ENCODE measurements around the gene SLC4A1. TPM values are rescaled to one million over a fixed set of nuclear protein-coding genes. Genes with fewer than 3 reads are reported as not detected.

Gene SLC4A1
- total RNA-seq, 6 donors from 2014 or later = 0.46 to 6.3 (median 1.0) TPM; not detected in 1

DNA sequence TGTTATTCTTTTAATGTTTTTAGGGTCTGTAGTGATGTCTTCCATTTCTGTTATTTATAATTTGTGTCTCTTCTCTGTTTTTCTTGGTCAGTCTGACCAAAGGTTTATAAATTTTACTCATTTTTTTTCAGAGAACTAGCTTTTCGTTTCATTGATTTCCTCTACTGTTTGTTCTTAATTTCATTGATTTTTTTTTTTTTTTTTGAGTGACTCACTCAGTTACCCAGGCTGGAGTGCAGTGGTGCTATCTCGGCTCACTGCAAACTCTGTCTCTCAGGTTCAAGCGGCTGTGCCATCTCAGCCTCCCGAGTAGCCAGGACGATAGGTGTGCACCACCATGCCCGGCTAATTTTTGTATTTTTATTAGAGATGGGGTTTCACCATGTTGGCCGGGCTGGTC, 35.9 kb downstream of the SLC4A1 start:
- 89 to 94% methylated on average over 7 of the region's 7 CpGs for WGBS, 2 donors
- TF ChIP-seq EP300 (IDR thresholded peaks at IDR 0.05) (no peak), POLR2AphosphoS5 (IDR thresholded peaks at IDR 0.05) (no peak), POLR2A (IDR thresholded peaks at IDR 0.05) (no peak)
- TF ChIP-seq, protein P1, sequence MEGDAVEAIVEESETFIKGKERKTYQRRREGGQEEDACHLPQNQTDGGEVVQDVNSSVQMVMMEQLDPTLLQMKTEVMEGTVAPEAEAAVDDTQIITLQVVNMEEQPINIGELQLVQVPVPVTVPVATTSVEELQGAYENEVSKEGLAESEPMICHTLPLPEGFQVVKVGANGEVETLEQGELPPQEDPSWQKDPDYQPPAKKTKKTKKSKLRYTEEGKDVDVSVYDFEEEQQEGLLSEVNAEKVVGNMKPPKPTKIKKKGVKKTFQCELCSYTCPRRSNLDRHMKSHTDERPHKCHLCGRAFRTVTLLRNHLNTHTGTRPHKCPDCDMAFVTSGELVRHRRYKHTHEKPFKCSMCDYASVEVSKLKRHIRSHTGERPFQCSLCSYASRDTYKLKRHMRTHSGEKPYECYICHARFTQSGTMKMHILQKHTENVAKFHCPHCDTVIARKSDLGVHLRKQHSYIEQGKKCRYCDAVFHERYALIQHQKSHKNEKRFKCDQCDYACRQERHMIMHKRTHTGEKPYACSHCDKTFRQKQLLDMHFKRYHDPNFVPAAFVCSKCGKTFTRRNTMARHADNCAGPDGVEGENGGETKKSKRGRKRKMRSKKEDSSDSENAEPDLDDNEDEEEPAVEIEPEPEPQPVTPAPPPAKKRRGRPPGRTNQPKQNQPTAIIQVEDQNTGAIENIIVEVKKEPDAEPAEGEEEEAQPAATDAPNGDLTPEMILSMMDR (IDR thresholded peaks at IDR 0.05) = no peak
- Histone ChIP-seq H3K4me3 (no peak overlapping the region), H3K36me3 (no peaks in the 10 kb centered on the region), H3K9me3 (no peaks in the 10 kb centered on the region), H3K4me1 (no peaks in the 10 kb centered on the region), H3K27ac (no peak overlapping the region), H3K27me3 (no peaks in the 10 kb centered on the region)
- ATAC-seq (ENCODE audit: low FRiP score in 2 of 2) = no peak
- DNase-seq = no peak

DNA sequence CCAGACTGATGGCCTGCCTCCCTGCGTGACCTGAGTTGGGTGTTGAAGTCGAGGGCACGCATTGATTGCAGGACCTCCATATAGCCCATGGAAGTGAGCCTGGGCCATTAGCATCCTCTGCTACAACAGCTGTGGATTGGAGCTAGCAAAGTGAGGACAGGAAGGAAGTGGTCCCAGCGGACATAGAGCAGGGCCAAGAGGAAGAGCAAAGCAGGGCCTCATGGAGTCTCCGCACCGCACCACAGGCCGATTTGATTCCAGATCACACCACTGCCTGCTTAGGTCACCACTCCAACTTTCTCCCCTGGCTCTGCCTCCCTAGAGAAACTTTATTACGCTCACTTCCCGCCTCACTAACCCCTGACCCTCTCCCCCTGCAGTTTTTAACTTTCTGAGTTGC, 37.8 kb downstream of the SLC4A1 start:
- Histone ChIP-seq H3K27me3 (no peaks in the 10 kb centered on the region), H3K36me3 (no peaks in the 10 kb centered on the region), H3K4me1 (no peaks in the 10 kb centered on the region), H3K4me3 (no peak overlapping the region), H3K9me3 (no peaks in the 10 kb centered on the region), H3K27ac (no peak overlapping the region)
- TF ChIP-seq POLR2AphosphoS5 (IDR thresholded peaks at IDR 0.05) = no peak
- TF ChIP-seq EP300 (IDR thresholded peaks at IDR 0.05) = no peak
- TF ChIP-seq, protein P1 (IDR thresholded peaks at IDR 0.05) = no peak
- no peak for ATAC-seq (ENCODE audit: low FRiP score in 2 of 2)
- 71 to 76% methylated on average over 9 of the region's 9 CpGs for WGBS, 2 donors
- no peak for DNase-seq

DNA sequence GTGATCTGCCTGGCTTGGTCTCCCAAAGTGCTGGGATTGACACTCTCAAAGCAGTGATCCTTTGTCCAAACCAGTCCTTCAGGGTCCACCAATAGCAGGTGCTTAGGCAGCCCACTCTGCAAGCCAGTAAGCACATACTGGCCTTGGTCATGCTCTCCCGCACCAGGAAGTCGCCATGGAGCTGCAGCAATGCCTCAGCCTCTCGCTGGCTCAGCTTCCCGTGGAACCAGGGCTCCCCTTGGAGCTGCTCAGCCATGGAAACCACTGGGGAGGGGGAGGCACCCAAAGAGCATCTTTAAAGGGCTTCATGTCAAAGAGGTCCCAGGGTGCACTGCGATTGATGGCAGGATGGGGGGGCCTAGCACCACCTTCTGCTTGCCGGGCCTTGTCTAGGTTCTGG, 38.8 kb downstream of the SLC4A1 start:
- no peak for DNase-seq
- H3K4me3 ChIP-seq = no peak overlapping the region
- no peaks in the 10 kb centered on the region for H3K9me3 ChIP-seq
- H3K36me3 ChIP-seq = no peaks in the 10 kb centered on the region
- no peak for TF ChIP-seq POLR2AphosphoS5 (IDR thresholded peaks at IDR 0.05)
- no peak for TF ChIP-seq POLR2A (IDR thresholded peaks at IDR 0.05)
- no peak for TF ChIP-seq EP300 (IDR thresholded peaks at IDR 0.05)
- TF ChIP-seq, protein P1 (IDR thresholded peaks at IDR 0.05) = no peak
- 70 to 87% methylated on average over 4 to 5 of the region's 6 CpGs for WGBS, 2 donors
- peak in 1 of 2 donors; percentile 31 for ATAC-seq (ENCODE audit: low FRiP score in 2 of 2)
- no peaks in the 10 kb centered on the region for H3K4me1 ChIP-seq
- H3K27me3 ChIP-seq = no peaks in the 10 kb centered on the region
- no peak overlapping the region for H3K27ac ChIP-seq

DNA sequence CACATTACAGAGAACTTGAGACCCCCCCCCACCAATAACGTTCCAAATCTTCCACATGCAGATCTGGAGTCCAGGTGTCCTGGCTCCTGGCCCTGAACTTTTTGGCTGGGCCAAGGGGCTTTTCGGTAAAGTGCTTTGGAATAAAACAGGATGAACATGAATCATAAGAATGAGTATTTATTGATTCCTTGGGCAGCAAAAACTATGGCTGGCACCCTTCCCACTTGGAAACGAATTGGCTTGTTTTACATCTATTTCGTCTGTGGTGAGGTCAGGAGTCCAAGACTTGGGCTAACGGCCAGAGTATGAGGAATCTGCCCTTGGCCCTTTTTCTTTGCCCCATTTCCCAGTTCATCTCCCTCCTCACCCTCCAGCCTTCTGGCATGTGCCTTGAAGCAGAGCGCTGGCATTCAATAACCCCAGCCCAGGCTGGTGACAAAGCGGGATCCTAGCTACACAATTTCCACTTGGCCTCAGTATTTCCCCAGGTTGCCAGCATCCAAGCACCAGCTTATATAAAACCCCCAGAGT, 44.3 kb downstream of the SLC4A1 start:
- WGBS, 2 donors = 53 to 55% methylated on average over 7 of the region's 7 CpGs
- no peak for ATAC-seq (ENCODE audit: low FRiP score in 2 of 2)
- H3K27ac ChIP-seq = peak overlapping the region in 1 of 4 donors; percentile 98
- no peaks in the 10 kb centered on the region for H3K36me3 ChIP-seq
- H3K9me3 ChIP-seq = no peaks in the 10 kb centered on the region
- DNase-seq = no peak
- no peak overlapping the region for H3K4me3 ChIP-seq
- no peak for TF ChIP-seq EP300 (IDR thresholded peaks at IDR 0.05)
- no peak for TF ChIP-seq POLR2AphosphoS5 (IDR thresholded peaks at IDR 0.05)
- TF ChIP-seq, protein P1 (IDR thresholded peaks at IDR 0.05) = no peak
- no peak for TF ChIP-seq POLR2A (IDR thresholded peaks at IDR 0.05)
- peaks cover 10 to 14% (median 12%) of the 10 kb centered on the region in 4 donors for H3K4me1 ChIP-seq
- no peaks in the 10 kb centered on the region for H3K27me3 ChIP-seq

Data from upper lobe of left lung (tissue), 6 donors.